ENCODE results near the gene CDAN1. TPM values are rescaled to one million over a fixed set of nuclear protein-coding genes. Genes with fewer than 3 reads are reported as not detected.
"Not testable (repeated sequence)": the region's sequence is repeated elsewhere in the genome, so short reads cannot be mapped to it uniquely, and the experiment has no call there.

Gene CDAN1
- total RNA-seq, 1 donor from 2014 or later: 15.6 TPM

DNA sequence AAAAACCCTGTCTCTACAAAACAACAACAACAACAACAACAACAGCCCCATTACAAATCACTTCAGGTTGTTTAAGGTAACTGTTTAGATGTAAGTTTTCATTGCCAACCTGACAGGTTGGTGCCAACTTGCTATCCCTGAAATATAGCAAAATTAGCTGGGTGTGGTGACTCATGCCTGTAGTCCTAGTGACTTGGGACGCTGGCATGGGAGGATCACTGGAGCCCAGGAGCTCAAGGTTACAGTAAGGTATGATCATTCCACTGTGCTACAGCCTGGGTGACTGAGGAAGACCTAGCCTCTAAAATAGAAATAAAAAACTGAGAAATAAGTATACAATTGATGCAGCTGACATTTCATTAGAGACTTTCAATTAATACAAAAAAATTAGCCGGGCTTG, 36.0 kb upstream of the CDAN1 start:
- H3K4me3 Mint-ChIP-seq: no peak overlapping the region
- no peaks in the 10 kb centered on the region for H3K9me3 Mint-ChIP-seq
- no peak for ATAC-seq (ENCODE audit: low read depth)
- ChIA-PET POLR2A (no interaction called here), CTCF (no interaction called here)
- H3K27me3 Mint-ChIP-seq: no peaks in the 10 kb centered on the region
- TF ChIP-seq, protein P1, sequence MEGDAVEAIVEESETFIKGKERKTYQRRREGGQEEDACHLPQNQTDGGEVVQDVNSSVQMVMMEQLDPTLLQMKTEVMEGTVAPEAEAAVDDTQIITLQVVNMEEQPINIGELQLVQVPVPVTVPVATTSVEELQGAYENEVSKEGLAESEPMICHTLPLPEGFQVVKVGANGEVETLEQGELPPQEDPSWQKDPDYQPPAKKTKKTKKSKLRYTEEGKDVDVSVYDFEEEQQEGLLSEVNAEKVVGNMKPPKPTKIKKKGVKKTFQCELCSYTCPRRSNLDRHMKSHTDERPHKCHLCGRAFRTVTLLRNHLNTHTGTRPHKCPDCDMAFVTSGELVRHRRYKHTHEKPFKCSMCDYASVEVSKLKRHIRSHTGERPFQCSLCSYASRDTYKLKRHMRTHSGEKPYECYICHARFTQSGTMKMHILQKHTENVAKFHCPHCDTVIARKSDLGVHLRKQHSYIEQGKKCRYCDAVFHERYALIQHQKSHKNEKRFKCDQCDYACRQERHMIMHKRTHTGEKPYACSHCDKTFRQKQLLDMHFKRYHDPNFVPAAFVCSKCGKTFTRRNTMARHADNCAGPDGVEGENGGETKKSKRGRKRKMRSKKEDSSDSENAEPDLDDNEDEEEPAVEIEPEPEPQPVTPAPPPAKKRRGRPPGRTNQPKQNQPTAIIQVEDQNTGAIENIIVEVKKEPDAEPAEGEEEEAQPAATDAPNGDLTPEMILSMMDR (IDR thresholded peaks at IDR 0.05): no peak
- no peak overlapping the region for H3K27ac Mint-ChIP-seq
- no peak for DNase-seq
- no peaks in the 10 kb centered on the region for H3K4me1 Mint-ChIP-seq
- H3K36me3 Mint-ChIP-seq (ENCODE audit: low read depth): peaks cover 58% of the 10 kb centered on the region
- intact Hi-C loops (cut with micrococcal nuclease): no loop called here

DNA sequence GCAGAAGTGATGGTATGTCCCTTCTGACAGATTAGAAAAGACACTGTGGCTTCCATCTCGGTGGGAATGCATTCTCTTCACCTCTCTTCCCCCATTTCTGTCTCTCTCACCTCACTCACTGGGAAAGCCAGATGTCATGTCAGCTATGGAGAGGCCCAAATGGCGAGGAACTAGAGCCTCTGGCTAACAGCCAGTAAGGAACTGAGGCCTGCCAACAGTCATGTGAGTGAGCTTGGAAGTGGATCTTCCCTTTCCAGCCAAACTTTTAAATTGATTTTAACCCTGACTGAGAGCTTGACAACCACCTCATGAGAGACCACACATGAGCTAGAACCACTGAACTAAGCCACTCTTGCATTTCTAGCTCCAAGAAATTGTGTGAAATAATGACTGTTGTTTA, 35.2 kb upstream of the CDAN1 start:
- ChIA-PET POLR2A (no interaction called here), CTCF (no interaction called here)
- TF ChIP-seq, protein P1 (IDR thresholded peaks at IDR 0.05): no peak
- H3K9me3 Mint-ChIP-seq: no peaks in the 10 kb centered on the region
- peaks cover 63% of the 10 kb centered on the region for H3K36me3 Mint-ChIP-seq (ENCODE audit: low read depth)
- DNase-seq (no peak), ATAC-seq (ENCODE audit: low read depth) (no peak)
- H3K27me3 Mint-ChIP-seq: no peaks in the 10 kb centered on the region
- H3K27ac Mint-ChIP-seq: no peak overlapping the region
- intact Hi-C loops (cut with micrococcal nuclease): no loop called here
- H3K4me1 Mint-ChIP-seq: no peaks in the 10 kb centered on the region
- no peak overlapping the region for H3K4me3 Mint-ChIP-seq

DNA sequence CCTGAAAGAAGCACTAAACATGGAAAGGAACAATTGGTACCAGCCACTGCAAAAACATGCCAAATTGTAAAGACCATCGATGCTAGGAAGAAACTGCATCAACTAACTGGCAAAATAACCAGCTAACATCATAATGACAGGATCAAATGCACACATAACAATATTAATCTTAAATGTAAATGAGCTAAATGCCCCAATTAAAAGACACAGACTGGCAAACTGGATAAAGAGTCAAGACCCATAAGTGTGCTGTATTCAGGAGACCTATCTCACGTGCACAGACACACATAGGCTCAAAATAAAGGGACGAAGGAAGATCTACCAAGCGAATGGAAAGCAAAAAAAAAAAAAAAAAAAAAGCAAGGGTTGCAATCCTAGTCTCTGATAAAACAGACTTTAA, 29.2 kb upstream of the CDAN1 start:
- peaks cover 65% of the 10 kb centered on the region for H3K36me3 Mint-ChIP-seq (ENCODE audit: low read depth)
- not testable (repeated sequence) for H3K27ac Mint-ChIP-seq, H3K4me3 Mint-ChIP-seq

DNA sequence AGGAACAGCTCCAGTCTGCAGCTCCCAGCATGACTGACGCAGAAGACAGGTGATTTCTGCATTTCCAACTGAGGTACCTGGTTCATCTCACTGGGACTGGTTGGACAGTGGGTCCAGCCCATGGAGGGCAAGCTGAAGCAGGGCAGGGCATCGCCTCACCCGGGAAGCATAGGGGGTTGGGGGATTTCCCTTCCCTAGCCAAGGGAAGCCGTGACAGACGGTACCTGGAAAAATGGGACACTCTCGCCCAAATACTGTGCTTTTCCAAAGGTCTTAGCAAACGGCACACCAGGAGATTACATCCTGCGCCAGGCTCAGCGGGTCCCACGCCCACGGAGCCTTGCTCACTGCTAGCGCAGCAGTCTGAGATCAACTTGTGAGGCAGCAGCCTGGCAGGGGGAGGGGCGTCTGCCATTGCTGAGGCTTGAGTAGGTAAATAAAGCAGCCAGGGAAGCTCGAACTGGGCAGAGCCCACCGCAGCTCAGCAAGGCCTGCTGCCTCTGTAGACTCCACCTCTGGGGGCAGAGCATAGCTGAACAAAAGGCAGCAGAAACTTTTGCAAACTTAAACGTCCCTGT, 27.3 kb upstream of the CDAN1 start:
- intact Hi-C loops (cut with micrococcal nuclease); H3K27ac Mint-ChIP-seq; DNase-seq; H3K4me1 Mint-ChIP-seq; POLR2A ChIA-PET; CTCF ChIA-PET; H3K4me3 Mint-ChIP-seq; ATAC-seq (ENCODE audit: low read depth); H3K27me3 Mint-ChIP-seq: not testable (repeated sequence)
- Mint-ChIP-seq H3K9me3 (peaks cover 31% of the 10 kb centered on the region), H3K36me3 (ENCODE audit: low read depth) (peaks cover 65% of the 10 kb centered on the region)

More for the DNA sequence above, 29.2 kb upstream of the CDAN1 start:
- ATAC-seq (ENCODE audit: low read depth); H3K27me3 Mint-ChIP-seq; CTCF ChIA-PET; intact Hi-C loops (cut with micrococcal nuclease); DNase-seq; H3K4me1 Mint-ChIP-seq: not testable (repeated sequence)
- peaks cover 23% of the 10 kb centered on the region for H3K9me3 Mint-ChIP-seq
- POLR2A ChIA-PET: interaction anchor here (0.6 kb wide), 1 partner anchor 125 kb away, joined by 7 read pairs; no protein-coding TSS in a partner anchor

DNA sequence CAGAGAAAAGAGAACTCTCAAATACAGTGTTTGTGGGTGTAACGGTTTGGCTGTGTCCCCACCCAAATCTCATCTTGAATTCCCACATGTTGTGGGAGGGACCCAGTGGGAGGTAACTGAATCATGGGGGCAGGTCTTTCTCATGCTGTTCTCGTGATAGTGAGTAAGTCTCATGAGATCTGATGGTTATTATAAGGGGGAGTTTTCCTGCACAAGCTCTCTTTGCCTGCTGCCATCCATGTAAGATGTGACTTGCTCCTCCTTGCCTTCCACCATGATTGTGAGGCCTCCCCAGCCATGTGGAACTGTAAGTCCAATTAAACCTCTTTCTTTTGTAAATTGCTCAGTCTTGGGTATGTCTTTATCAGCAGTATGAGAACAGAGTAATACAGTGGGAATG, 24.9 kb upstream of the CDAN1 start:
- Mint-ChIP-seq H3K9me3 (peaks cover 31% of the 10 kb centered on the region), H3K36me3 (ENCODE audit: low read depth) (peaks cover 48% of the 10 kb centered on the region)
- H3K27me3 Mint-ChIP-seq; H3K27ac Mint-ChIP-seq; H3K4me1 Mint-ChIP-seq; CTCF ChIA-PET; POLR2A ChIA-PET; DNase-seq; ATAC-seq (ENCODE audit: low read depth); intact Hi-C loops (cut with micrococcal nuclease); H3K4me3 Mint-ChIP-seq: not testable (repeated sequence)

DNA sequence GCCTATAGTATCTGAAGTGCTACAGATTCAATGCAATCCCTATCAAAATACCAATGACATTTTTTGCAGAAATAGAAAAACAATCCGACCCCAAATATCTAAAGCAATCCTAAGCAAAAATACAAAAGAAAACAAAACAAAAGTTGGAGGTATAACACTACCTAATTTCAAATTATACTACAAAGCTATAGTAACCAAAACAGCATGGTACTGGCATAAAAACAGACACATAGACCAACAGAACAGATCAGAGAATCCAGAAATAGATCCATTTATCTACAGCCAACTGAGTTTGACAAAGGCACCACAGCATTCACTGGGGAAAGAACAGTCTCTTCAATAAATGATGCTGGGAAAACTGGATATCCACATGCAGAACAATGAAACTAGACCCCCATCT, 23.8 kb upstream of the CDAN1 start:
- H3K36me3 Mint-ChIP-seq (ENCODE audit: low read depth): peaks cover 40% of the 10 kb centered on the region
- ChIA-PET CTCF (no interaction called here), POLR2A (no interaction called here)
- peaks cover 25% of the 10 kb centered on the region for H3K9me3 Mint-ChIP-seq
- TF ChIP-seq, protein P1 (IDR thresholded peaks at IDR 0.05): no peak
- intact Hi-C loops (cut with micrococcal nuclease): no loop called here
- no peaks in the 10 kb centered on the region for H3K4me1 Mint-ChIP-seq
- no peaks in the 10 kb centered on the region for H3K27me3 Mint-ChIP-seq
- ATAC-seq (ENCODE audit: low read depth): no peak
- no peak overlapping the region for H3K27ac Mint-ChIP-seq
- H3K4me3 Mint-ChIP-seq: no peak overlapping the region
- DNase-seq: no peak

DNA sequence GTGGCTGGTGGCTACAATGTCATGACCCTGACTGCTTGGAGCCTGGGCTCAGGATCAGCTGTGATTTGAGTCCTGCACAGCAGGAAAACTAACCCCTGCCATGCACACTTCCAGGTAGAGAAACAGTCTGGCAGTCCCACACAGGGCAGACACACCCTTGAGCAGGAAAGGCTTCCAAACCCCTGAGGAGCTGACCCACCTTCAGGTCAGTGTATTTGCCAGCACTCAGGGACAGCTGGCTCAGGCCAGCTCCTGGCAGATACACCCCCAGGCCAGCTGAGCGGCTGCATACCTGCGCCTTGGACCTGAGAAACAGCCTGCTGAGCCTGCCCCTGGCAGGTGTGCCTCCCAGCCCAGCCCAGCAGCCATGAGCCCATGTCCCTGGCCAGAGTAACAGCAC, 22.2 kb upstream of the CDAN1 start:
- no peak for ATAC-seq (ENCODE audit: low read depth)
- POLR2A ChIA-PET: no interaction called here
- intact Hi-C loops (cut with micrococcal nuclease): no loop called here
- DNase-seq: no peak
- H3K4me3 Mint-ChIP-seq: no peak overlapping the region
- H3K27me3 Mint-ChIP-seq: no peaks in the 10 kb centered on the region
- H3K27ac Mint-ChIP-seq: no peak overlapping the region
- TF ChIP-seq, protein P1 (IDR thresholded peaks at IDR 0.05): no peak
- CTCF ChIA-PET: no interaction called here
- no peaks in the 10 kb centered on the region for H3K4me1 Mint-ChIP-seq
- peaks cover 20% of the 10 kb centered on the region for H3K9me3 Mint-ChIP-seq
- peaks cover 31% of the 10 kb centered on the region for H3K36me3 Mint-ChIP-seq (ENCODE audit: low read depth)
